Activated CD8-positive, alpha-beta memory T cell treated with anti-CD3 and anti-CD28 coated beads for 48 hours (primary cell): ENCODE measurements around the gene EHMT1.
"Not testable (repeated sequence)": the region's sequence is repeated elsewhere in the genome, so short reads cannot be mapped to it uniquely, and the experiment has no call there.

ENCODE experiments used
- DNase-seq, 3 experiments: peaks; one replicate each; pipeline ENCODE4 v3.0.0-alpha.2; 2020; ENCODE audit warnings: low read depth in 2 of 3, low spot score in 2 of 3

The EHMT1 gene

DNA sequence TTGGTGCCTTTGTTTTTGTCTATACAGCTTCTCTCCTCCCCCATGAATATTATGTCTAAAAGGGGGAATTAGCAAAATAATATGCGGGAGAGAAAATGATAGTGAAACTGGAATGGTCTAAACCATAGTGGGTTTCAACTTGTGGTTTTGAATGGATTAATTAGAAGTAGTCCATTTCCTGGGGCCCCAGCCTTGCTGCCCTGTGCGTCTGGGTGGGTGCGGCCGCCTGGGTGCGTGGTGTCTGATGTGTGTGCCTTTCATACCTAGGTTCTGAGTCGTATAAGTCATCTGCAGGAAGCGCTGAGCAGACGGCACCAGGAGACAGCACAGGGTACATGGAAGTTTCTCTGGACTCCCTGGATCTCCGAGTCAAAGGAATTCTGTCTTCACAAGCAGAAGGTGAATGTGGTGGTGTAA, 138.8 kb downstream of the EHMT1 start:
- no peak for DNase-seq

DNA sequence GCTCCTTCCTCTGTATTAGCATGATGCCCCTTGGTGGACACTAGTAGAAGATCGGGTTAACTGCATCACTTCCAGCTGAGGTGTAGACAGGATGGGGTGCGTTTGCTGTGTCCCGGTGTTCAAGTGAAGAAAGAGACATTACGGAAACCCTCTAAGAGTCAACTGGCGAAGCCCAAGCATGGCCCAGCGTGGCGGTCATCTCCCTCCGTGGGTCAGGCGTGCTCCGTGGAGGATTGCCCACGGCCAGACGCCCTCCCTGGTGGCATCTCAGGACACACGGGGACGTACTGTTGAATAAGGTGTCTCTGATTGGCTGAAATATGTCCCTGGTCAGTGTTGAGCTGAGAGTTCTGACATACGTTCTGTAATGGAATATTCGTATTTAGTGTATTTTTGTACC, 139.3 kb downstream of the EHMT1 start:
- no peak for DNase-seq

DNA sequence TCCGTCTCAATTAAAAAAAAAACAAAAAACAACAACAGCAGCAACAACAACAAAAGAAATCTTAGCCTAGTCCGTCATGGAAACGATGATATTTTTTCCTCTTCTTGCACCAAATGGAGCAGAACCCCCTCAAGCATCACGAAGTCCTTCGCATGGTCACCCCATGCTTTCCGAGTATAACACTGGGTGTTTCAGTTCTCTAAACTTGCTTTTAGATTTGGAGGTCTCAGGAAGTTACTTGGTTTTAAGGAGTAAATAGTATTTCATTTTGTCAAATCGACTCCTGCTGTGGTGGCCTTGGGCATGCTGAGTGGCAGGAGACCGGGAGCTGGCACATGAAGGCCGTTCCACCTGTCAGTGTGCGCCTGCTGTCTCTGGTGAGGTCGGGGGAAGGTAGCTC, 140.3 kb downstream of the EHMT1 start:
- no peak for DNase-seq

DNA sequence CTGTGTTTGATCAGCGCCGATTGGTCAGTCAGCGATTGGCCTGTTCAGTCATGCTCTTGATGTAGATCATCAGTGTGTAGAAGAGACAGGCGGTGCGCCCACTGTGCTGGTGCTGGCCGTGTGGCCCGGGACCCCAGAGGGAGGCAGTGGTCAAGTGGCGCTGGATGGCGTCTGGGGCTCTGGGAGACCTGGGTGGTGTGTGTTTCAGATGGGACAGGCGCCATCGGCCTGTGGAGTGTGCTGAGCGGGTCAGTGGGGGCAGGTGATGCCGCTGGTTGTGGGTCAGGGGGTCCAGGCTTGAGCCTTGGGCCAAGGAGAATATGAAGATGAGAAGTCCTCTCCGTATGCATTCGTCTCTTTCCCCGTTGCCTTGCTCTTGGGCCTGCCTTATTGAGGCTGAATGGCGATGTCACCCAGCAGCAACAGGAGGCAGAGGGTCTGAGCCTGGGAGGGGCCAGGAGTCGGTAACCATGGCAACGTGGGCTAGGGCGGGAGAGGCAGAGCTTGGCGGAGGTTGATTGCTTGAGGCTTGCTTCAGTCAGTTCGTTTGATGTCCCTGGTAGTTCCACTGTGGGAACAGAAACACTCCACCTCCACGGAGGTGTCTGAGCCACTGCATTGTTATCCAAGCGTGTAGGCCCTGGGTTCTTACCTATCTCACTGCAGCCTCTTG, 141.0 kb downstream of the EHMT1 start:
- DNase-seq = no peak

DNA sequence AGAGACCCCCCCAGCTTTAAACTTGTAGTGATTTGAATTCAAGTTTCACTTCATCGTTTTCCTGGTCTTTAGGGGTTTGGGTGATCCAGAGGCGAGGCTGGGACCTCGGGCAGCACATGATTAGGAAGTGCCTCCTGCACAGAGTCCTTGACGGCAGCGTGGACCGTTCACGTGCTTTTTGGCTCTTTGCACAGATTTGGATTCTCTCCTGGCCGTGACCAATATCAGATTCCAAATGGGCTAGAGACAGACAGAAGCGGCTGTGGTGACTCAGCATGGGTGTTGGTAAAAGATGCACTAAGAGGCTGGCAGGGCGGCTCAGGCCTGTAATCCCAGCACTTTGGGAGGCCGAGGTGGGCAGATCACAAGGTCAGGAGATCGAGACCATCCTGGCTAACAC, 141.6 kb downstream of the EHMT1 start:
- no peak for DNase-seq

DNA sequence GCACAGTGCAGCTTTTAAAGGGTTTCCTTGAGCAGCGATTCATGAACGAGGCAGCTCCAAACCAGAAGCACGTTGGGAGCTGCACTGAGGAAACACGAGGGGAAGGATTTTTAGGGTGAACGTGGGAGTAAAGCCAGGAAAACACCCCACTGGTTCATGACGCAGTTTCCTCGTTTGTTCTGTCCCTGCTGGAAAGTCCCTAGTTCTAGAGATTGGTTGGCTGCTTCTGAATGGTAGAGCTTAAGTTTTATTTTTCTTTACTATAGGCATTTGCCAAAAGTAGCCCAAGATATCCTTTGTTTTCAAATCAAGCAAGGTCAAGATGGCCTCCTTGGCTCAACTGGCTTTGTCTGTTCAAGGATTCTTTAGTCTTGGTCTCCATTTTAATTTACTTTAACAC, 142.2 kb downstream of the EHMT1 start:
- no peak for DNase-seq

DNA sequence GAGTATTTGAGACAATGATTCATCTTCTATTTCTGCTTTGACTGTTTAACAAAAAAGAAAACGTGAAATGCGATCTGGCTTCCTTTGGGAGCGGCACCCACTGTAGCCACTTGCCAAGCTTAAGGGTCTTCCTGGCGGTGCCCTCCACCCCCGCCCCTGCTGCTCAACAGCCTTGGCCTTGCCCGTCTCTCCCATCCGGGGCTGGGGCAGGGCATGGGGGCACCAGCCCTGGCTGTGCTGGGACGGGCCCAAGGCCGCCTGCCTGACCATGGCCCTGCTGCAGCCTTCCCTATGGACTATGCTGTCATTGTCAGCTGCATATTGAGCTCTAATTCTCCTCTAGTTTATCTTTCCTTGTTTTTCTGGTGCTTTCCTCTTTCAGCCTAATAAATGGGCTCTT, 143.0 kb downstream of the EHMT1 start:
- no peak for DNase-seq

DNA sequence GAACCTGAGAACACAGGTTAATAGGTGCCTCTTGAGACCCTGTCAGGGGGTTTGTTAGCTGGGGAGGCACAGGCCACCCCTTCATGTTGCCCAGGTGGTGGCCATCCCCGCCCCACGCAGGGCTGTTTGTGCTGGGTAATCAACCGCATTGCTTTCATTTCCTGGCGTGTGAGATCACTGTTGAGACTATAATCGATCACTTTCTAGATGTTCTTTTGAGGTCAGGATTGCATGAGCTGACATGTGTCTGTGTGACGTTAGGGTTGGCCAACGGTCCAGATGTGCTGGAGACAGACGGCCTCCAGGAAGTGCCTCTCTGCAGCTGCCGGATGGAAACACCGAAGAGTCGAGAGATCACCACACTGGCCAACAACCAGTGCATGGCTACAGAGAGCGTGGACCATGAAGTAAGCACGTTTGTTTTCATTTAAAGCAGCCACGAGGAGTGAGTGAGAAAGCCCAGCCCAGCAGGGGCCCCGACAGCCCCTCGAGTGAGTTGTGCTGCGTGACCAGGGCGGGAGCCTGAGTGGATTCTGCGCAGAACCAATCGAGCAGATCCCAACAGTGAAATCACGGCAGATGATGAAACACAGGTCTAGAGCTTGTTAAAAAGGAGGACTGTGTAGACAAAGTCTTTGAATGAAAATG, 143.7 kb downstream of the EHMT1 start:
- no peak for DNase-seq

DNA sequence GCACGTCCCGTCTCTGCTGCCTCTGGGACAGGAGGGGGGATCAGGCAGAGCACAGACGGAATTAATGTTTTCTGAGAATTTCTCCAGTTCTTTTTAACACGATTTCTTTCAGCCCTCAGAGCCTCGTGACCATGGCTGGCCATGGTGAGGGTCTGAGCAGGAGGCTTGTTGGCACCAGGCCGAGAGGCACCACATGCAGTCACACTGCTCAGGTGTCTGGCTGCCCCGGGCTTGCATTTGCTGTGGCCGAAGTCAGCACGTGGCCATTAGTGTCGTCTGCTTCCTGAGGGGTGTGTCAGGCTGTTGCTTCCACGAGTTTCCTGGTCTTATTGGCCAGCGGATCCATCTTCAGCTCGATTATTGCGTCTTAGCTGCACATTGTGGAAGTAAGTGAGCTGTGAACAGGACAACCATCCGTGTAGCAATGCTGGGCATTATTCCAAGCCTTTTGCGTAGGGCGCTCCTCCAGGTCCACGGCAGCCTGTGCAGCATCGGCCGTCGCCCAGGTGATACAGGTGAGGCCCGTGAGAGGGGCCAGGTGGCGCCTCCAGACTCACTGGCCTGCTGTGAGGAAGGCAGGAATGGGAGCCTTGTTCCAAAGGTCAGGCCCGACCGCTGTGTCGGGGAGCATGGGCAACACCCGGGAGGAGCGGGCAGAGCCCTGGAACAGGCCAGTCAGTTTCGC, 144.6 kb downstream of the EHMT1 start:
- no peak for DNase-seq

DNA sequence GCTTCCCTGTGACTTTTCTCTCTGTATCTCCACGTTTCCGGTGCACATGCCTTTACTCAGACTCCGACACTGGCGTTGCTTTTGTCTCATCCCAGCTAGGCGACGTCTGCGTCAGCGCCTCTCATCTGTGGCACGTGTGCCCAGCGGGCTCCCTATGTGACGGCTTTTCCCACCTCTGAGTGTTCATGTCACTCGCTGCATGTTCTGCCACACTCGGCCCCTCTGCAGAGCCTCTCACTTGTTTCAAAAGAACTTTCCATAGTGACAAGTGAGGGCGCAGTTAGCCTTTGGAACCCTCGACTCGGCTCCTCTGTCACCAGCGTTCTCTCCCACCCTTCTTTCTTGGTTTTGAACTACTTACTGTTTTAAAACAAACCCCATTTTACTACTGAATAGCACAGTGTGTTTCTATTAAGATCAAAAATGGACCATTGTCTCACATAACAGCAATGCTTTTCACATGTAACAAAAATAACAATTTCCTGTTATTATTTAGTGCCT, 145.4 kb downstream of the EHMT1 start:
- DNase-seq = no peak

DNA sequence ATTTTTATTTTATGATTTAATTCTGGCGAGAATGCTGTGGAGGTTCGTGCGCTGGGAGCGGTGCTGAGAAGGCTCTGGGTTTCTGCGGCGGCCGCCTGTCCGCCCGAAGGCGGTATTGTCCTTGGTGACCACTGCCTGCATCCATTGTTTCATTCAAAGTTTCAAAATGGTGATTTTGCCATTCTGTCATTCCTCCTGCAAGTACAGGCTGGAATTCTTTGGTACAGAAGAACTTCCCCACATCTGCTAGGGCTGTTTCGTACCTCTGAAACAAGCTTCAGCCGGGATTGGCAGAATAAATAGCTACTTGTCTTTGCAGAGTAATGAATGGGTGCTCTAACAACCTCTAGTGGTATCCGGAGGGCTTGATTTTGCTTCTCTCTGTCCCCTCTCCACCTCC, 146.2 kb downstream of the EHMT1 start:
- no peak for DNase-seq

DNA sequence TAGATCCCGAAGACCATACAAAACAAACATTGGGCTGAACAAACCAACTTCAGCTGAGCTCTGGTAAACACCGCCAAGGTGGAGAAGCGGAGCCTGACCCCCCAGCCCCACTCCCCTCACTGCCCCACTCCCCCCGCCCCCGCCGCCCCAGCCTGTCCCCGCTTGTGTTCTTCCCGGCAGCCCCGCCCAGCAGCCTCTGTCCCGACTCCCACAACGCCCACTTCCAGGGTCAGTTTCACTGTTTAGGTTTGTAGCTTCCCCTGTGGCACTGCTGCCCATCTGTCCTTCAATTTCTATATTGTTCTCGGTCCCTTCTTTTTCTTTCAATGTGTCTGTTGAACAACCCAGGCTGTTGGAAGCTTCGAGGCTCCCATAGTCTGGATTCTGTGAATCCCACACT, 146.7 kb downstream of the EHMT1 start:
- DNase-seq = no peak

DNA sequence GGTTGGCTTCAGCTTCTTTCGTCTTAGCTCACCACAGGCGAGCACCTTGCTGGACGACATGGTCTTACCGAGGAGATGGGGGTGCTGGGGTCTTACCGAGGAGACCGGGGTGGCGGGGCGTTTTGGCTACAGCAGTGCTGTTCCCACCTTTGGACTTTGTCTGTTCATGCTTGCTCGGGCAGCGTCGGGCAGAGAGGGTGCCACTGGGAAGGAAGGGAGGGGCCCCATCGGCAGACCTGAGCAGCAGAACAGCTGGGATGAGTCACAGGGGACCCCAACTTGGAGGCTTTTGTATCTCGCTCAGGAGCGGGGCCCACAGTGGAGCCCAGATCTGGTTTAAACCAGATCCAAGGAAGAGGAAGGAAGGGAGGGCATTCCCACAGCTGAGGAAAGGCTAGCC, 152.8 kb downstream of the EHMT1 start:
- DNase-seq = no peak

DNA sequence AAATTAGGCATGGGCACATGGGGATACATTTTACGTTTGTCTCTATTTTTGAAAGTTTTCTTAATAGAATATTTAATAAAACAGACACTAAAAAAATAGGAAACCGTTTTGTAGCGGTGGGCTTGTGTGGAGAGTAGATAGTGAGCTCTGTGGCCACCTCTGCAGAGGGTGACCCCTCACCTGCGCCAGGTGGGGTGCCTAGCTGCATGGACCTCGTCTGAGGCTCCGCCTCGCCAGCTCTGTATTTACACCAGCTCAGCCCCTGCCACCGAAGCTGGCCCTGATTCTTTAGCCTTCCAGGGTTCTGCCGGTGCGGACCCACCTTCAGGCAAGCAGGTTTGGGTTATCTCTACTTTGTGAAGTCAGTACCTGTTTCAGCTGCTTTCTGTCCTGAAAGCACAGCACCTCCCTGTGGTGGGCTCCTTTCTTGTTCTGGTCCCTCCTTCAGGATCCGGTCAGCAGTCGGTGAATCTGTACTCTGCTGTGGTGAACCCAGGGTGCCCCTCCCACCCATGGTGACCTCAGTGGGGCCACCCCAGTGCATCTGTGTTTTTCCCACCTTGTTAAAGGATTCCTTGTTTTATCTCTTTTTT, 153.6 kb downstream of the EHMT1 start:
- DNase-seq = no peak

DNA sequence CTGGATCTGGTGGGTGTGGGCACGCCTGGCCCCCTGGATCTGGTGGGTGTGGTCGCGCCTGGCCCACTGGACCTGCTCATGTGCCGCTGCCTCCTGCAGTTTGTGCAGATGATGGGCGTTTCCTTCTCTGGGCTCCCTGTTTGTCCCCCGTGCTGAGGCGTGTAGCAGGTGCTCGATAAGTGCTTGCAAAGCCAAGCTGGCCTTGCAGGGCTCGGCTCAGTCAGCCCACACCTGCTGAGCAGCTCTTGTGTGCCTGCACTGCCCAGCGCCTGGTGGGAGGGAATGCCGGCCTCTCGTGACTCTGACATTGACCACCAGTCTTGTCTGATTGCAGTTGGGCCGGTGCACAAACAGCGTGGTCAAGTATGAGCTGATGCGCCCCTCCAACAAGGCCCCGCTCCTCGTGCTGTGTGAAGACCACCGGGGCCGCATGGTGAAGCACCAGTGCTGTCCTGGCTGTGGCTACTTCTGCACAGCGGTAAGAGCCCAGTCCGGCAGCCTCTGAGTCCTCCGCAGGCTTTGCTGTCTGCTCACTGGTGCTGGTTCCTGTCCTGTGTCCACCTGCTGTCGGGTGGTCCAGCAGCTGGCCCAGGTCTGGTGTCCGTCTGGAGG, 156.1 kb downstream of the EHMT1 start:
- no peak for DNase-seq

DNA sequence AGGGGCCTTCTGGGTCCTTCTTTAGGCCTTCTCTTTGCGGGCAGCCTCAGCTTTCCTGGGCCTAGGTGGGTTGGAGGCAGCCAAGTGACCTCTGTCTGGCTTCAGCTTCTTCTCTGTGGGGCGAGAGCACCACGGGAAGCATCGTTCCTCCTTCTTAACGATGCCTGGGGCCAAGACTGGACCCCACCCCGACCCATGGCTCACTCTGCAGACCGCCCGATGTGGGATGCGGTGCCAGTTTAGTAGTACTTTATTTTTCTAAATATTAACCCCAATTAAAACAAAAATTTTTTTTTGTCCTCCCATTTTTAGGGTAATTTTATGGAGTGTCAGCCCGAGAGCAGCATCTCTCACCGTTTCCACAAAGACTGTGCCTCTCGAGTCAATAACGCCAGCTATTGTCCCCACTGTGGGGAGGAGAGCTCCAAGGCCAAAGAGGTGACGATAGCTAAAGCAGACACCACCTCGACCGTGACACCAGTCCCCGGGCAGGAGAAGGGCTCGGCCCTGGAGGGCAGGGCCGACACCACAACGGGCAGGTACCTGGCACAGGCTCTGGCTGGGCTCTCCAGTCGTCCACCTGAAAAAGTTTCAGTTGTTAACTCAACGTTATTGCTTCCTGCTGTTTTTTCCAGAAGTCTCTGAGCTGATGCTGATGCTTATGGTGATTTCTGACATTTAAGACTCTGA, 157.6 kb downstream of the EHMT1 start:
- no peak for DNase-seq

DNA sequence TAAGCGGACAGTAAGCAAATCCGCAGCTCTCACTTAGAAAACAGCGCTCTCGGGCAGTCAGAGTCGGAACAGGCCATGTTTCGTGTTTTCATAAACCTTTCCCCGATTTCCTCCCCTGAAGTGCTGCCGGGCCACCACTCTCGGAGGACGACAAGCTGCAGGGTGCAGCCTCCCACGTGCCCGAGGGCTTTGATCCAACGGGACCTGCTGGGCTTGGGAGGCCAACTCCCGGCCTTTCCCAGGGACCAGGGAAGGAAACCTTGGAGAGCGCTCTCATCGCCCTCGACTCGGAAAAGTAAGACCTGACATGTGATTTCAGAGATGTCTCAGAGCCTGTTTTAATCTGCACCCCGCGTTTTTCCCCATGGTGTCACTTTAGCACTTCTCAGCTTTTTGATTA, 159.0 kb downstream of the EHMT1 start:
- no peak for DNase-seq

DNA sequence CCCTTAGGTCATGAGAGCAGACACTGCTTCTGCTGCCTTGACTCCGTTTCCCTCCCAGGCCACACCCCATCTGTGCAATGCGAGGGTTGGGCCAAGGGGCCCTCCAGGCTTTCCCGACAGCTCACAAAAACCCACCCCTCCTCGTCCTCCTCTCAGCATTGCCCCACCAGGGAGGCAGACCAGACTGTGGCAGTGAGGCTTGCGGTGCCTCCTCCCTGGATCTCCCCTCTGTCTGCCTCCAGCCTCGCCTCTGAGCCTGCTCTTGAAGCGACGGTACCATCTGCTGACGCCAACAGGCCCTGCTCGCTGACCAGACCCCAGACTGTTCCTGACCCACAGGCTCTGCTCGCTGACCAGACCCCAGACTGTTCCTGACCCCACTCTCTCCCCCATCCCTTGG, 159.5 kb downstream of the EHMT1 start:
- DNase-seq = no peak

DNA sequence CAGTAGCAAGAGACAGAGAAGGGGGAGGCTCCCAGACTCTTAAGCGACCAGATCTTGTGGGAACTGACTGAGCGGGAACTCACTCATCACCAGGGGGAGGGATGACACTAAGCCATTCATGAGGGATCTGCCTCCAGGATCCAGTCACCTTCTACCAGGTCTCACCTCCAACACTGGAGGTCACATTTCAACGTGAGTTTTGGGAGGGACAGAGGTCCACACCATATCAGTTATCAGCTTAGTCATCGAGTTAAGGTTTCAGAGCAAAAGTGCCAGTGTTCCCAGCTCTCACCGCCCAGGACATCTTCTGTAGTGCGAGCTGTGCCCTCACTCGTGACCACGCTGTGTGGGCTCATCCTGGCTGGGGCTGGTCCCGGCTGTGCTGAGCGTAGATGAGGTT, 160.1 kb downstream of the EHMT1 start:
- no peak for DNase-seq

DNA sequence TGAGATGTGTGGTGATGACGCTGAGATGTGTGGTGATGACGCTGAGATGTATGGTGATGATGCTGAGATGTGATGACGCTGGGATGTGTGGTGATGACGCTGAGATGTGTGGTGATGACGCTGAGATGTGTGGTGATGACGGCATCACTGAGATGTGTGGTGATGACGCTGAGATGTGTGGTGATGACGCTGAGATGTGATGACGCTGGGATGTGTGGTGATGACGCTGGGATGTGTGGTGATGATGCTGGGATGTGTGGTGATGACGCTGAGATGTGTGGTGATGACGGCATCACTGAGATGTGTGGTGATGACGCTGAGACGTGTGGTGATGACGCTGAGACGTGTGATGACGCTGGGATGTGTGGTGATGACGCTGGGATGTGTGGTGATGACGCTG, 161.2 kb downstream of the EHMT1 start:
- not testable (repeated sequence) for DNase-seq
